ENCODE measurements around the gene USP3. TPM values are rescaled to one million over a fixed set of nuclear protein-coding genes. Genes with fewer than 3 reads are reported as not detected.

The USP3 gene
- total and polyA plus RNA-seq, 10 of the 15 experiments (the other 5 are each of a cell fraction or from before 2014, with no cell fraction given) = 23.8 to 64.5 (median 50.3) TPM

- CTCF ChIA-PET = interaction anchor here (0.8 to 5.5 kb wide), 7 partner anchors 8 to 118 kb away, joined by 3 to 62 read pairs (median 6); no protein-coding TSS in a partner anchor
- Histone ChIP-seq H3K79me2 (ENCODE audit: control insufficient read depth, insufficient read depth, low read length) (no peaks in the 10 kb centered on the region; the same call in 1 of the 2 replicates), H3K27me3 (replicated peaks in 1 of 2; ENCODE audit: control insufficient read depth in 2 of 2, insufficient read depth in 2 of 2, low read length in 1 of 2) (no peaks in the 10 kb centered on the region), H3K36me3 (ENCODE audit: control insufficient read depth in 2 of 2, insufficient read depth in 2 of 2, low read length in 1 of 2) (no peaks in the 10 kb centered on the region), H3K4me2 (ENCODE audit: control insufficient read depth, insufficient read depth) (peak overlapping the region; percentile 73), H2AFZ (ENCODE audit: control insufficient read depth, low read depth, low read length) (peak overlapping the region; percentile 38; the same call in 1 of the 2 replicates), H3K9ac (ENCODE audit: control insufficient read depth, insufficient read depth, low read length) (peak overlapping the region; percentile 25), H3K4me1 (ENCODE audit: control insufficient read depth, insufficient read depth, low read length) (peaks cover 88% of the 10 kb centered on the region), H3K27ac (ENCODE audit: control insufficient read depth, insufficient read depth) (peak overlapping the region; percentile 77), H3K9me3 (replicated peaks; ENCODE audit: control insufficient read depth, insufficient read depth, low read length) (no peaks in the 10 kb centered on the region), H4K20me1 (ENCODE audit: control insufficient read depth, insufficient read depth) (no peaks in the 10 kb centered on the region), H3K4me3 (no peak overlapping the region)
- SMC1A ChIA-PET (ENCODE audit: uncharacterized antibody, unreplicated experiment) = interaction anchor here (0.5 to 8.0 kb wide), 10 partner anchors 7 to 499 kb away, joined by 3 to 151 read pairs (median 38); partner anchors contain the start of genes FBXL22 and USP3
- RAD21 ChIA-PET (ENCODE audit: unreplicated experiment) = interaction anchor here (0.7 to 8.5 kb wide), 10 partner anchors 7 to 178 kb away, joined by 3 to 144 read pairs (median 8); partner anchors contain the start of gene USP3
- FAIRE-seq (no peak), DNase-seq (ENCODE audit: low read depth, low spot score) (peak; percentile 83), ATAC-seq (peak; percentile 60)
- BruUV-seq (replicated peaks) = no TSS peak
- WGBS (ENCODE audit: insufficient coverage, insufficient replicate concordance, low lambda C conversion rate, missing lambda C conversion rate) = 31% methylated on average over 3 of the region's 3 CpGs
- intact Hi-C loops (cut with micrococcal nuclease; ENCODE audit: unreplicated experiment) (no loop called here), in situ Hi-C loops (cut with MboI) (loop anchor here (25.0 kb wide), 1 partner anchor 1406 kb away; no protein-coding TSS in a partner anchor)
- POLR2A ChIA-PET = interaction anchor here (1.7 to 9.7 kb wide), 5 partner anchors 7 to 118 kb away, joined by 7 to 110 read pairs (median 38); partner anchors contain the start of gene USP3
- TF ChIP-seq ZNF24 (IDR thresholded peaks at IDR 0.05) (peak; percentile 80), IRF3 (IDR thresholded peaks at IDR 0.05) (no peak), RUNX3 (IDR thresholded peaks at IDR 0.05; ENCODE audit: low read length) (peak; percentile 50; the same call in 1 of the 2 replicates), ETV6 (conservative IDR thresholded peaks at IDR 0.05 in 1 of 2, IDR thresholded peaks at IDR 0.05 in 1 of 2; ENCODE audit: borderline replicate concordance in 1 of 2, low read depth in 1 of 2) (peak in 1 of 2 experiments; percentile 28; a peak in 1 of 4 replicates), STAT3 (IDR thresholded peaks at IDR 0.05; ENCODE audit: low read depth, low read length) (no peak), NR2F1 (conservative IDR thresholded peaks at IDR 0.05) (peak; percentile 47; the same call in 1 of the 2 replicates), NBN (IDR thresholded peaks at IDR 0.05) (no peak), PKNOX1 (IDR thresholded peaks at IDR 0.05) (no peak), EP300 (IDR thresholded peaks at IDR 0.05; ENCODE audit: borderline replicate concordance in 1 of 2, control insufficient read depth in 1 of 2, low read depth in 2 of 2, low read length in 2 of 2) (0 out of 4 replicates have a peak, but pooled peaks of 1 of the 2 experiments have one; percentile 23), RELB (IDR thresholded peaks at IDR 0.05; ENCODE audit: low read depth) (no peak), CHD1 (IDR thresholded peaks at IDR 0.05; ENCODE audit: low read depth, low read length) (no peak), SUPT20H (IDR thresholded peaks at IDR 0.05; ENCODE audit: borderline replicate concordance, control insufficient read depth, low read depth, low read length) (no peak), ZBTB33 (IDR thresholded peaks at IDR 0.05) (no peak), ATF3 (IDR thresholded peaks at IDR 0.05; ENCODE audit: borderline replicate concordance, extremely low read depth, low read depth, low read length) (no peak), EGR1 (IDR thresholded peaks at IDR 0.05; ENCODE audit: borderline replicate concordance in 1 of 2, low read depth in 2 of 2, low read length in 2 of 2) (0 out of 3 replicates have a peak, but pooled peaks of 1 of the 2 experiments have one; percentile 8)
Measured at GRCh38 chr15:63481105-63481810, 23.1 kb upstream of the USP3 start.
